Aorta (tissue), 5 donors: ENCODE results near the gene GRK7. TPM values are rescaled to one million over a fixed set of nuclear protein-coding genes. Genes with fewer than 3 reads are reported as not detected.
A peak's percentile ranks its signal among the peaks of the same experiment; 100 is the strongest.

ENCODE experiments used
- ATAC-seq: fragments of 200-7000 bp; cut with Tn5 transposase; one replicate; pipeline ENCODE4 v1.9.1; 2022; ENCODE audit warnings: moderate library complexity; ENCODE audit not compliant: low FRiP score
- DNase-seq, 2 donors: peaks; one replicate each; pipeline ENCODE4 v3.0.0-alpha.2; 2020
- H3K27ac ChIP-seq, 2 donors: one replicate each; pipeline ENCODE4 v1.5.1; 2013; ENCODE audit warnings: low read length in 2 of 2, mild to moderate bottlenecking in 2 of 2, moderate library complexity in 2 of 2, control low read depth in 1 of 2, inconsistent platforms in 1 of 2, low read depth in 1 of 2
- H3K27me3 ChIP-seq, 2 donors: one replicate each; pipeline ENCODE4 v1.6.1; 2013; ENCODE audit warnings: control low read depth in 1 of 2, low read length in 1 of 2, mild to moderate bottlenecking in 1 of 2, moderate library complexity in 1 of 2; ENCODE audit not compliant: insufficient read depth in 2 of 2, control insufficient read depth in 1 of 2
- H3K36me3 ChIP-seq, 2 donors: one replicate each; pipeline ENCODE4 v1.6.1; 2013; ENCODE audit warnings: control low read depth in 1 of 2, low read length in 1 of 2, mild to moderate bottlenecking in 1 of 2; ENCODE audit not compliant: insufficient read depth in 2 of 2, control insufficient read depth in 1 of 2
- H3K4me1 ChIP-seq, 2 donors: one replicate each; pipeline ENCODE4 v1.6.1; 2013; ENCODE audit warnings: low read length in 2 of 2, control low read depth in 1 of 2, mild to moderate bottlenecking in 1 of 2, moderate library complexity in 1 of 2; ENCODE audit not compliant: insufficient read depth in 2 of 2, control insufficient read depth in 1 of 2
- H3K4me3 ChIP-seq, 2 donors: one replicate each; pipeline ENCODE4 v1.5.1; 2013; ENCODE audit warnings: low read length in 2 of 2, control low read depth in 1 of 2, mild to moderate bottlenecking in 1 of 2
- H3K9me3 ChIP-seq: one replicate; pipeline ENCODE4 v1.6.1; 2013; ENCODE audit warnings: mild to moderate bottlenecking, low read length; ENCODE audit not compliant: control insufficient read depth
- WGBS, 2 donors: extraction: QIAGEN DNeasy Blood & Tissue Kit; methylation state at CpG; one replicate each; pipeline ENCODE4 v1.1.7; 2013; 5-methylcytosine and 5-hydroxymethylcytosine counted together
- intact Hi-C, 2 donors: fragments of 100-400 bp; cut with DNase I; formaldehyde crosslinking; loops; one replicate each; pipeline versions ENCODE4 v1.14.2 to v1.15.0; 2022
- polyA plus RNA-seq, 2 donors: library from polyadenylated mRNA; stranded (reverse); fragments of 200-250 nt; gene quantifications; one replicate each; pipeline ENCODE4 v1.2.3, GENCODE V29; 2013
- total RNA-seq, 2 donors: library from RNA; stranded (reverse); fragmentation: NEBNext Ultra II Directional; extraction: Animal tissue kit (Norgen Biotek cat#: 25700); gene quantifications; one replicate each; pipeline ENCODE4 v1.2.1, GENCODE V29; 2021
- donor health status: healthy with polysubstance abuse.
- donor health status: Bipolar disorder and iron deficiency.
- donor health status: DM: no; HTN: no; CAD: no.
- donor health status: DM: no; HTN: no; CAD: no.
- donor health status: DM: yes; HTN: yes; CAD: no.

Gene GRK7
- total and polyA plus RNA-seq, 4 donors: 0.23 TPM; not detected in 3

GRCh38 chr3:141793476-141794260 is 30.5 kb downstream of the GRK7 start:
- H3K9me3 ChIP-seq: no peaks in the 10 kb centered on the region
- intact Hi-C loops: no loop called here
- H3K4me1 ChIP-seq: no peaks in the 10 kb centered on the region
- ATAC-seq (no peak), DNase-seq (no peak)
- WGBS, 2 donors: 83 to 94% methylated on average over 8 of the region's 8 CpGs
- H3K4me3 ChIP-seq: no peak overlapping the region
- no peaks in the 10 kb centered on the region for H3K36me3 ChIP-seq
- no peak overlapping the region for H3K27ac ChIP-seq
- H3K27me3 ChIP-seq: no peaks in the 10 kb centered on the region

GRCh38 chr3:141795276-141795675 is 32.1 kb downstream of the GRK7 start:
- WGBS, 2 donors: 92 to 93% methylated on average over 4 of the region's 4 CpGs
- Histone ChIP-seq H3K4me3 (no peak overlapping the region), H3K27ac (no peak overlapping the region), H3K9me3 (no peaks in the 10 kb centered on the region), H3K36me3 (no peaks in the 10 kb centered on the region), H3K27me3 (no peaks in the 10 kb centered on the region), H3K4me1 (no peaks in the 10 kb centered on the region)
- ATAC-seq (no peak), DNase-seq (no peak)
- intact Hi-C loops: no loop called here

- Histone ChIP-seq H3K9me3 (no peaks in the 10 kb centered on the region), H3K27me3 (no peaks in the 10 kb centered on the region), H3K27ac (no peak overlapping the region), H3K4me3 (no peak overlapping the region), H3K36me3 (no peaks in the 10 kb centered on the region), H3K4me1 (no peaks in the 10 kb centered on the region)
- no peak for DNase-seq
- WGBS, 2 donors: 87 to 88% methylated on average over 5 of the region's 5 CpGs
- ATAC-seq: no peak
- intact Hi-C loops: no loop called here
Measured at GRCh38 chr3:141795741-141796080, 32.5 kb downstream of the GRK7 start.

GRCh38 chr3:141796081-141796888 is 33.1 kb downstream of the GRK7 start:
- ATAC-seq (peak; percentile 71), DNase-seq (peak; percentile 69 to 82)
- H3K27me3 ChIP-seq: no peaks in the 10 kb centered on the region
- no peak overlapping the region for H3K27ac ChIP-seq
- WGBS, 2 donors: 62 to 72% methylated on average over 11 of the region's 11 CpGs
- no peaks in the 10 kb centered on the region for H3K36me3 ChIP-seq
- H3K4me3 ChIP-seq: no peak overlapping the region
- no peaks in the 10 kb centered on the region for H3K9me3 ChIP-seq
- intact Hi-C loops: no loop called here
- no peaks in the 10 kb centered on the region for H3K4me1 ChIP-seq

GRCh38 chr3:141796889-141797781 is 33.9 kb downstream of the GRK7 start:
- H3K36me3 ChIP-seq: no peaks in the 10 kb centered on the region
- 28 to 31% methylated on average over 49 of the region's 49 CpGs for WGBS, 2 donors
- no peaks in the 10 kb centered on the region for H3K9me3 ChIP-seq
- H3K4me3 ChIP-seq: peak overlapping the region in 1 of 2 donors; percentile 9
- intact Hi-C loops: no loop called here
- DNase-seq: peak; percentile 68 to 86
- H3K27me3 ChIP-seq: no peaks in the 10 kb centered on the region
- H3K4me1 ChIP-seq: no peaks in the 10 kb centered on the region
- peak; percentile 66 for ATAC-seq
- no peak overlapping the region for H3K27ac ChIP-seq

- no peaks in the 10 kb centered on the region for H3K36me3 ChIP-seq
- H3K4me3 ChIP-seq: peak overlapping the region in 1 of 2 donors; percentile 9
- no peak for ATAC-seq
- H3K27ac ChIP-seq: no peak overlapping the region
- WGBS, 2 donors: 70 to 71% methylated on average over 10 of the region's 10 CpGs
- no peaks in the 10 kb centered on the region for H3K27me3 ChIP-seq
- H3K4me1 ChIP-seq: no peaks in the 10 kb centered on the region
- no peak for DNase-seq
- H3K9me3 ChIP-seq: no peaks in the 10 kb centered on the region
- intact Hi-C loops: no loop called here
Measured at GRCh38 chr3:141797819-141798447, 34.7 kb downstream of the GRK7 start.

- DNase-seq (no peak), ATAC-seq (no peak)
- Histone ChIP-seq H3K36me3 (no peaks in the 10 kb centered on the region), H3K27me3 (no peaks in the 10 kb centered on the region), H3K4me3 (no peak overlapping the region), H3K4me1 (no peaks in the 10 kb centered on the region), H3K27ac (no peak overlapping the region), H3K9me3 (no peaks in the 10 kb centered on the region)
- 24 to 34% methylated on average over 11 of the region's 11 CpGs for WGBS, 2 donors
- intact Hi-C loops: no loop called here
Measured at GRCh38 chr3:141798448-141798845, 35.2 kb downstream of the GRK7 start.

- ATAC-seq (no peak), DNase-seq (no peak)
- Histone ChIP-seq H3K27me3 (no peaks in the 10 kb centered on the region), H3K4me1 (no peaks in the 10 kb centered on the region), H3K4me3 (no peak overlapping the region), H3K36me3 (no peaks in the 10 kb centered on the region), H3K27ac (no peak overlapping the region), H3K9me3 (no peaks in the 10 kb centered on the region)
- 78 to 89% methylated on average over 6 of the region's 6 CpGs for WGBS, 2 donors
- intact Hi-C loops: no loop called here
Measured at GRCh38 chr3:141802316-141803077, 39.3 kb downstream of the GRK7 start.
